Activated naive CD4-positive, alpha-beta T cell treated with anti-CD3 and anti-CD28 coated beads for 36 hours (primary cell): Measurements from ENCODE around the gene CRTAC1. TPM values are rescaled to one million over a fixed set of nuclear protein-coding genes. Genes with fewer than 3 reads are reported as not detected.

Source experiments
- CTCF ChIA-PET: fragments of 350-600 bp; sonication (Branson Sonifier 250); formaldehyde crosslinking; loops from one replicate; lab custom pipeline; 2021; ENCODE audit warnings: antibody characterized with exemption; lab: Charles Lee
- DNase-seq: peaks from one replicate; pipeline ENCODE4 v3.0.0-alpha.2; 2020
- H3K27ac Mint-ChIP-seq: one replicate; pipeline ENCODE4 v1.8.0; 2021; ENCODE audit warnings: mild to moderate bottlenecking, mixed read lengths
- H3K27me3 Mint-ChIP-seq: one replicate; pipeline ENCODE4 v1.8.0; 2021; ENCODE audit warnings: low read depth, mixed read lengths
- H3K36me3 Mint-ChIP-seq: one replicate; pipeline ENCODE4 v1.8.0; 2021; ENCODE audit warnings: low read depth, mixed read lengths
- H3K4me1 Mint-ChIP-seq: one replicate; pipeline ENCODE4 v1.8.0; 2021; ENCODE audit warnings: low read depth, mixed read lengths
- H3K4me3 Mint-ChIP-seq: one replicate; pipeline ENCODE4 v1.8.0; 2021; ENCODE audit warnings: mild to moderate bottlenecking, moderate library complexity, mixed read lengths
- H3K9me3 Mint-ChIP-seq: one replicate; pipeline ENCODE4 v1.8.0; 2021; ENCODE audit warnings: mixed read lengths
- intact Hi-C: fragments of 100-400 bp; cut with micrococcal nuclease; formaldehyde crosslinking; loops from one replicate; pipeline ENCODE4 v1.15.1; 2023
- total RNA-seq, 2 experiments: library from RNA; stranded (reverse); gene quantifications; one replicate each; pipeline ENCODE4 v1.2.3, GENCODE V29; 2021

The CRTAC1 gene
- total RNA-seq, 2 experiments from 2014 or later: not detected

DNA sequence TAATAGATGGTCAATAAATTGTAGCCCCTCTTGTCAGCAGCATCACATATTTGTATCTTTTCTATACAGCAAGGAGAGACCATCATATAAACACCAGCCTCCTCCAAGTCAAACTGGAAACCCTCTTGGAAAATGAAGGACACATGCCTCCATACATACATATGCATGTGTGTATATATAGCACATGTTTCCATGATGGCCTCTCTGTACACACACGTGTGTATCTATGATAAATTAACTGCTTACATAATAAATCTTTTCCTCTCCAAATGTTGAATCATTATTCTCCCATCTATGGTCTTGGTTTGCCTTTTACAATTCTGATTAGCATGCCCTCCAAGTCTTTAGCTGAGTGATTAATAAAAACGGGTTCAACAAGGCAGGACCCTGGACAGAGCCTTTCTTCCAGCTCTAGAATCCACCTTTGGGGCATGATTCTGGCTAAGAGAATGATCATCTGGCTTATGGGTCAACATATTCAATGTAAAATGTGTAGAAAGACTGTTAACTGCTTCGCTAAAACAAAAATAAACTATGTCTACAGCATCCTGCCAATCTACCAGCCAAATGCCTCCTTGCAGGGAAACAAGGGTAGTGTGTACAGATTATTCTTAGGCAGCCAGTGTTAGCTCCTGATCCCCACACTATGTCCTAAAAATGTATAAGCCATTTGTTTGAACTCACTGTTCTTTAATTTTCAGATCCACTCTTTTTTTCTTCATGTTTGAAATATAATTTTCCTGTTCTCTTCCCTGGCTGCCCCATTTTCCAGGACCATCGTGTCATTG, 70.0 kb downstream of the CRTAC1 start:
- intact Hi-C loops: no loop called here
- CTCF ChIA-PET: no interaction called here
- H3K9me3 Mint-ChIP-seq: no peaks in the 10 kb centered on the region
- no peak overlapping the region for H3K4me3 Mint-ChIP-seq
- H3K27me3 Mint-ChIP-seq: peaks cover 19% of the 10 kb centered on the region
- DNase-seq: no peak
- no peaks in the 10 kb centered on the region for H3K36me3 Mint-ChIP-seq
- no peaks in the 10 kb centered on the region for H3K4me1 Mint-ChIP-seq
- no peak overlapping the region for H3K27ac Mint-ChIP-seq

- no peak overlapping the region for H3K4me3 Mint-ChIP-seq
- no peaks in the 10 kb centered on the region for H3K36me3 Mint-ChIP-seq
- intact Hi-C loops: no loop called here
- CTCF ChIA-PET: no interaction called here
- peaks cover 10% of the 10 kb centered on the region for H3K27me3 Mint-ChIP-seq
- no peak for DNase-seq
- H3K27ac Mint-ChIP-seq: no peak overlapping the region
- no peaks in the 10 kb centered on the region for H3K4me1 Mint-ChIP-seq
- H3K9me3 Mint-ChIP-seq: peaks cover 8% of the 10 kb centered on the region
Measured at GRCh38 chr10:97949462-97949861, 81.0 kb downstream of the CRTAC1 start.

DNA sequence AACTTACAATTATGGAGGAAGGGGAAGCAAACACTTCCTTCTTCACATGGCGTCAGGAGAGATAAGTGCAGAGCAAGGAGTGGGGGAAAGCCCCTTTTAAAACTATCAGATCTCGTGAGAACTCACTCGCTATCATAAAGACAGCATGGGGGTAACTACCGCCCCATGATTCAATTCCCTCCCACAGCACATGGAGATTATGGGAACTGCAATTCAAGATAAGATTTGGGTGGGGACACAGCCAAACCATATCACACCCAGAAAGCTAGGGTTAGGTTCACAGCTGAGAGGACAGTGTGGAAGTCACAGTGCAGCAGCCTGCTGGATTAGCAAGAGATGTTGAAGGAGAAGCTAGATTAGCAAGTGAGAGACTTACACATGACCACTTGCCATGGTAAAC, 81.6 kb downstream of the CRTAC1 start:
- CTCF ChIA-PET: interaction anchor here (1.2 kb wide), 1 partner anchor 9 kb away, joined by 3 read pairs; no protein-coding TSS in a partner anchor
- H3K4me1 Mint-ChIP-seq: no peaks in the 10 kb centered on the region
- intact Hi-C loops: no loop called here
- no peak overlapping the region for H3K27ac Mint-ChIP-seq
- H3K27me3 Mint-ChIP-seq: peaks cover 10% of the 10 kb centered on the region
- no peak for DNase-seq
- no peaks in the 10 kb centered on the region for H3K36me3 Mint-ChIP-seq
- H3K4me3 Mint-ChIP-seq: no peak overlapping the region
- H3K9me3 Mint-ChIP-seq: peaks cover 10% of the 10 kb centered on the region

DNA sequence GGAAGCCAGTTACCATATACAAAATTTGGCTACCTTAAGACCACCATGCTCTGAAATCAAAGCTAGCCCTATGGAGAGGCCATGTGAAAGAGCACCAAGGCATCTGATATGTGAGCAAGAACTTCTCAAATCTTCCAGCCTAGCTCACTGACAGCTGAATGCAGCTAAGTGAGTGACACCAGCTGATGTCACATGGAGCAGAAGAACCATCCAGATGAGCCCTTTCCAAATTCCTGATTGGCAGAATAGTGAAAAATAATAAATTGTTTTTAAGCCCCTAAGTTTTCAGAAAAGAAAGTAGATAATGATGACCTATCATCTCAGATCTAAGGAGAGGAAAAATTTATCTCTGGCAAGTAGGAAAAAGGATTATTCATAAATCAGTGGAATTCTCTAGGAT, 85.6 kb downstream of the CRTAC1 start:
- CTCF ChIA-PET: interaction anchor here (1.3 kb wide), 1 partner anchor 28 kb away, joined by 3 read pairs; no protein-coding TSS in a partner anchor
- no peak overlapping the region for H3K4me3 Mint-ChIP-seq
- intact Hi-C loops: no loop called here
- DNase-seq: no peak
- H3K4me1 Mint-ChIP-seq: no peaks in the 10 kb centered on the region
- no peaks in the 10 kb centered on the region for H3K36me3 Mint-ChIP-seq
- peaks cover 20% of the 10 kb centered on the region for H3K27me3 Mint-ChIP-seq
- peaks cover 10% of the 10 kb centered on the region for H3K9me3 Mint-ChIP-seq
- no peak overlapping the region for H3K27ac Mint-ChIP-seq

DNA sequence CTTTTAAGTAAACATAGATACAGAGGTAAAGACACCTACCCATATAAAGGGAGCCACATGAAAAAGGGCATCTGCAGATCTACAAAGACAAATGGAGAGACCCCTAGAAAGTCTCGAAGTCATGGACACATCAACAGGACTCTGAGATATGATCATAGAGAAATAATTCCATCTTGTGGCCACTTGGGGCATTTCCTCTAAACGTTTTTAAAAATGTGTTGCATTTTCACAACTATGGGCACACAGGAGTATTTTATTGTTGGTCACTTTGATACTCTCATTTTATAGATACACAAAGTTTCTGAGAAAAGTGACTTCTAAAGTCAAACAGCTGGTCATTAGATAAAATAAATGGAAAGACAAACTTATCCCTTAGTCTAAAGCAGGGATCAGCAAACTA, 87.1 kb downstream of the CRTAC1 start:
- CTCF ChIA-PET: interaction anchor here (1.1 to 1.3 kb wide), 2 partner anchors 24 to 27 kb away, joined by 3 read pairs; no protein-coding TSS in a partner anchor
- Mint-ChIP-seq H3K9me3 (peaks cover 7% of the 10 kb centered on the region), H3K27ac (no peak overlapping the region), H3K27me3 (peaks cover 18% of the 10 kb centered on the region), H3K36me3 (no peaks in the 10 kb centered on the region), H3K4me1 (no peaks in the 10 kb centered on the region), H3K4me3 (no peak overlapping the region)
- intact Hi-C loops: no loop called here
- no peak for DNase-seq

DNA sequence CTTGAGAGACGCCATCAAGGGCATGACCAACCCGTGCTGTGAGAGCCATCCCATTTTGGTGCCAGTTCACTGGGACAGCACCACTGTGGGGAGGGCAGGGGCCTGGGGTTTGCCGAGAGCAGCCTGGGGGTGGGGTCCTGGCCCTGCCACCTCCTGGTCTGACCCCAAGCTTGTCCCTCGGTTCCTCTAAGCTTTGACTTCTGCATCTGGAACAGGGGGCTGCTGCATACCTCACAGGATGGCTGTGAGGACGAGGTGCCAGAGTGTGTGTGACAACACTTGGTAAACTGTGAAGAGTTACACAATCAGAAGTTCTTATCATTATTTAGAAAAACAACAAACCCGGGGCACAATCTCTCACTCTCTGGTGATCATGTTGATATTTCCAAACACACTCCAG, 89.9 kb downstream of the CRTAC1 start:
- intact Hi-C loops: no loop called here
- CTCF ChIA-PET: interaction anchor here (1.0 kb wide), 1 partner anchor 8 kb away, joined by 3 read pairs; no protein-coding TSS in a partner anchor
- H3K4me3 Mint-ChIP-seq: no peak overlapping the region
- no peaks in the 10 kb centered on the region for H3K4me1 Mint-ChIP-seq
- peaks cover 17% of the 10 kb centered on the region for H3K27me3 Mint-ChIP-seq
- no peak overlapping the region for H3K27ac Mint-ChIP-seq
- H3K9me3 Mint-ChIP-seq: peaks cover 4% of the 10 kb centered on the region
- DNase-seq: no peak
- H3K36me3 Mint-ChIP-seq: no peaks in the 10 kb centered on the region

GRCh38 chr10:97939446-97939990, 90.9 kb downstream of the CRTAC1 start:
- Mint-ChIP-seq H3K27ac (no peak overlapping the region), H3K4me3 (no peak overlapping the region), H3K4me1 (no peaks in the 10 kb centered on the region), H3K27me3 (peaks cover 17% of the 10 kb centered on the region), H3K36me3 (no peaks in the 10 kb centered on the region), H3K9me3 (peaks cover 3% of the 10 kb centered on the region)
- intact Hi-C loops: no loop called here
- CTCF ChIA-PET: interaction anchor here (1.0 kb wide), 1 partner anchor 9 kb away, joined by 3 read pairs; no protein-coding TSS in a partner anchor
- no peak for DNase-seq

DNA sequence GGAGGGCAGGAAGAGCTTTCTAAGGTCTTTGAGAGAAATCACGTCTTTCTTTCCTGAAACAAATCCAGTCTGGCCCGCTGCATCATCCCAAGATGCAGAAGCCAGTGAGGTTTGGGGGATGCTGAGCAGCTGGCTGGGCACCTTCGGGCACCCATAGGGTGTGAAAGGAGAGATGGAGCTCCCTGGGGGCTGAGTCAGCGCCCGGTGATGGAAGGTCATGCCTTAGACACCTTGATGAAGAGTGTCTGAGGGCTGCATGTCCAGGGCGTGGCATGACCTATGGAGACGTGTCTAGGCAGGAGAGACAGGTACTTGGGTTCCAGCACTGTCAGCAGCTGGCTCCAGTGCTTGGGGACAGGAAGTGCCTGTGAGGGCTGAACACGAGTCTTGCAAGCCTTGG, 92.5 kb downstream of the CRTAC1 start:
- H3K4me1 Mint-ChIP-seq: no peaks in the 10 kb centered on the region

GRCh38 chr10:97937054-97937453, 93.4 kb downstream of the CRTAC1 start:
- DNase-seq: no peak
- Mint-ChIP-seq H3K36me3 (no peaks in the 10 kb centered on the region), H3K9me3 (no peaks in the 10 kb centered on the region), H3K4me1 (no peaks in the 10 kb centered on the region), H3K27ac (no peak overlapping the region), H3K27me3 (peaks cover 14% of the 10 kb centered on the region), H3K4me3 (no peak overlapping the region)
- CTCF ChIA-PET: no interaction called here
- intact Hi-C loops: no loop called here

More for the DNA sequence above, 92.5 kb downstream of the CRTAC1 start:
- H3K36me3 Mint-ChIP-seq: no peaks in the 10 kb centered on the region
- no peak for DNase-seq
- intact Hi-C loops: no loop called here
- H3K27ac Mint-ChIP-seq: no peak overlapping the region
- no peak overlapping the region for H3K4me3 Mint-ChIP-seq
- H3K9me3 Mint-ChIP-seq: no peaks in the 10 kb centered on the region
- CTCF ChIA-PET: no interaction called here
- H3K27me3 Mint-ChIP-seq: peaks cover 14% of the 10 kb centered on the region

DNA sequence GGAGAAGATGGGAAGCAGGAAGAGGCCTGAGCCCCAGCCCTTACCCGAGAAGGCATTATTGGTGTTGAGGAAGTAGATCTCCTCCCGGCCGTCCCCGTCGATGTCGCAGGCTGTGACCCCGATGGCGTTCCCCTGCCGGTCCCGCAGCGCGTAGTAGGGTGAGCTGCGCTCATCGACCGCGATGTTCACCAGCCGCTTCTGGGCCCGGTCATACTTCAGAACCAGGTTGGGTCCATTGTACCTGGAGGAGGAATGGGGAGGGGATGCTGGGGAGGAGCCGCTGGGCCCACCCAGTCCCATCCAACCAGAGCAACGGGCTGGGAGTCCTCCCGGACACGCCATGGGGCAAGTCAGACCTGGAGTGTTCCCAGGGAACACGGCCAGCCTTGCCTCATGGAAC, 94.3 kb downstream of the CRTAC1 start:
- H3K27me3 Mint-ChIP-seq: peaks cover 8% of the 10 kb centered on the region
- intact Hi-C loops: no loop called here
- H3K4me3 Mint-ChIP-seq: no peak overlapping the region
- no peak overlapping the region for H3K27ac Mint-ChIP-seq
- H3K4me1 Mint-ChIP-seq: no peaks in the 10 kb centered on the region
- CTCF ChIA-PET: no interaction called here
- no peaks in the 10 kb centered on the region for H3K9me3 Mint-ChIP-seq
- no peak for DNase-seq
- H3K36me3 Mint-ChIP-seq: no peaks in the 10 kb centered on the region

- peaks cover 5% of the 10 kb centered on the region for H3K27me3 Mint-ChIP-seq
- no peak overlapping the region for H3K27ac Mint-ChIP-seq
- DNase-seq: no peak
- no peaks in the 10 kb centered on the region for H3K4me1 Mint-ChIP-seq
- CTCF ChIA-PET: no interaction called here
- H3K9me3 Mint-ChIP-seq: no peaks in the 10 kb centered on the region
- intact Hi-C loops: no loop called here
- H3K36me3 Mint-ChIP-seq: no peaks in the 10 kb centered on the region
- H3K4me3 Mint-ChIP-seq: no peak overlapping the region
Measured at GRCh38 chr10:97932932-97933530, 97.4 kb downstream of the CRTAC1 start.

GRCh38 chr10:97931041-97931440, 99.4 kb downstream of the CRTAC1 start:
- Mint-ChIP-seq H3K27ac (no peak overlapping the region), H3K36me3 (no peaks in the 10 kb centered on the region), H3K9me3 (no peaks in the 10 kb centered on the region), H3K4me3 (no peak overlapping the region), H3K4me1 (no peaks in the 10 kb centered on the region), H3K27me3 (peaks cover 3% of the 10 kb centered on the region)
- intact Hi-C loops: no loop called here
- CTCF ChIA-PET: interaction anchor here (0.6 to 0.7 kb wide), 4 partner anchors 14 to 174 kb away, joined by 3 to 9 read pairs (median 4); no protein-coding TSS in a partner anchor
- no peak for DNase-seq
